G401 (cell line): ENCODE results near the gene CYP1A1. TPM values are rescaled to one million over a fixed set of nuclear protein-coding genes. Genes with fewer than 3 reads are reported as not detected.

Experiments used
- DNase-seq: peaks from one replicate; pipeline ENCODE4 v3.0.0-alpha.2; 2015; ENCODE audit warnings: low spot score
- in situ Hi-C: cut with HindIII; loops from 2 replicates; pipeline ENCODE4 v1.10.0; 2016; ENCODE audit warnings: low sequenced_read_pairs, mixed read lengths
- total RNA-seq: library from RNA; depleted of rRNA; stranded (reverse); fragments of >200 nt; shearing (Covaris generic); gene quantifications from 2 replicates; pipeline ENCODE4 v1.2.3, GENCODE V29; 2014; rRNA removed

CYP1A1 gene
- total RNA-seq: not detected in 2 replicates

- peak; percentile 51 for DNase-seq
Observed at GRCh38 chr15:74725225-74725774, at the start of gene CYP1A1. Gene CYP1A1 (minus strand): TSS chr15:74725528. CDS start chr15:74723097, 2,431 bp downstream.

GRCh38 chr15:74773731-74774252, 48.5 kb upstream of the CYP1A1 start:
- DNase-seq: no peak
- in situ Hi-C loops: loop anchor here (25.0 kb wide), 1 partner anchor 411 kb away; the partner anchor contains the start of gene CYP11A1

More at GRCh38 chr15:74725225-74725774, at the start of gene CYP1A1:
- in situ Hi-C loops: no loop called here

GRCh38 chr15:74773329-74773728, 48.0 kb upstream of the CYP1A1 start:
- in situ Hi-C loops: loop anchor here (25.0 kb wide), 1 partner anchor 411 kb away; the partner anchor contains the start of gene CYP11A1
- DNase-seq: no peak

GRCh38 chr15:74770211-74770903, 45.0 kb upstream of the CYP1A1 start:
- no peak for DNase-seq
- in situ Hi-C loops: loop anchor here (25.0 kb wide), 1 partner anchor 408 kb away; the partner anchor contains the start of gene CYP11A1

- no peak for DNase-seq
- in situ Hi-C loops: loop anchor here (5.0 to 25.0 kb wide), 3 partner anchors 73 to 407 kb away; partner anchors contain the start of genes CYP11A1 and ULK3
Observed at GRCh38 chr15:74769463-74770025, 44.2 kb upstream of the CYP1A1 start.

- DNase-seq: peak; percentile 72
- in situ Hi-C loops: loop anchor here (5.0 to 25.0 kb wide), 3 partner anchors 73 to 407 kb away; partner anchors contain the start of genes CYP11A1 and ULK3
Observed at GRCh38 chr15:74768771-74769342, 43.5 kb upstream of the CYP1A1 start.

- no peak for DNase-seq
- in situ Hi-C loops: loop anchor here (5.0 to 25.0 kb wide), 3 partner anchors 74 to 406 kb away; partner anchors contain the start of genes CYP11A1 and ULK3
Observed at GRCh38 chr15:74768099-74768770, 42.9 kb upstream of the CYP1A1 start.

- no peak for DNase-seq
- in situ Hi-C loops: loop anchor here (5.0 to 25.0 kb wide), 3 partner anchors 75 to 405 kb away; partner anchors contain the start of genes CYP11A1 and ULK3
Observed at GRCh38 chr15:74767167-74768098, 42.1 kb upstream of the CYP1A1 start.

GRCh38 chr15:74763416-74763815, 38.1 kb upstream of the CYP1A1 start:
- DNase-seq: no peak
- in situ Hi-C loops: loop anchor here (25.0 kb wide), 1 partner anchor 401 kb away; the partner anchor contains the start of gene CYP11A1

- DNase-seq: no peak
- in situ Hi-C loops: loop anchor here (25.0 kb wide), 1 partner anchor 400 kb away; the partner anchor contains the start of gene CYP11A1
Observed at GRCh38 chr15:74762791-74763150, 37.4 kb upstream of the CYP1A1 start.

- in situ Hi-C loops: loop anchor here (25.0 kb wide), 1 partner anchor 396 kb away; the partner anchor contains the start of gene CYP11A1
- DNase-seq: no peak
Observed at GRCh38 chr15:74758736-74759135, 33.4 kb upstream of the CYP1A1 start.

GRCh38 chr15:74754593-74755215, 29.4 kb upstream of the CYP1A1 start:
- in situ Hi-C loops: loop anchor here (25.0 kb wide), 1 partner anchor 392 kb away; the partner anchor contains the start of gene CYP11A1
- DNase-seq: no peak

- no peak for DNase-seq
- in situ Hi-C loops: loop anchor here (25.0 kb wide), 1 partner anchor 390 kb away; the partner anchor contains the start of gene CYP11A1
Observed at GRCh38 chr15:74752531-74752930, 27.2 kb upstream of the CYP1A1 start.

GRCh38 chr15:74752011-74752410, 26.7 kb upstream of the CYP1A1 start:
- in situ Hi-C loops: loop anchor here (25.0 kb wide), 1 partner anchor 390 kb away; the partner anchor contains the start of gene CYP11A1

GRCh38 chr15:74750751-74751150, 25.4 kb upstream of the CYP1A1 start:
- in situ Hi-C loops: loop anchor here (25.0 kb wide), 1 partner anchor 388 kb away; the partner anchor contains the start of gene CYP11A1
- DNase-seq: no peak

More at GRCh38 chr15:74752011-74752410, 26.7 kb upstream of the CYP1A1 start:
- no peak for DNase-seq

- in situ Hi-C loops: loop anchor here (25.0 kb wide), 1 partner anchor 388 kb away; the partner anchor contains the start of gene CYP11A1
- DNase-seq: no peak
Observed at GRCh38 chr15:74749832-74750231, 24.5 kb upstream of the CYP1A1 start.
